ENCODE results near the gene PHYHD1. TPM values are rescaled to one million over a fixed set of nuclear protein-coding genes. Genes with fewer than 3 reads are reported as not detected.
A peak's percentile ranks its signal among the peaks of the same experiment; 100 is the strongest.

Gene PHYHD1
- total and polyA plus RNA-seq, 2 experiments from 2014 or later: 20.3 to 25.7 TPM

- H3K27ac ChIP-seq: peak overlapping the region; percentile 86
- no peaks in the 10 kb centered on the region for H4K20me1 ChIP-seq (ENCODE audit: insufficient read depth, poor library complexity, severe bottlenecking)
- H3K9me2 ChIP-seq (replicated peaks; ENCODE audit: insufficient read depth): no peaks in the 10 kb centered on the region
- no peak for TF ChIP-seq EZH2 (IDR thresholded peaks at IDR 0.05; ENCODE audit: borderline replicate concordance)
- TF ChIP-seq, protein P1, sequence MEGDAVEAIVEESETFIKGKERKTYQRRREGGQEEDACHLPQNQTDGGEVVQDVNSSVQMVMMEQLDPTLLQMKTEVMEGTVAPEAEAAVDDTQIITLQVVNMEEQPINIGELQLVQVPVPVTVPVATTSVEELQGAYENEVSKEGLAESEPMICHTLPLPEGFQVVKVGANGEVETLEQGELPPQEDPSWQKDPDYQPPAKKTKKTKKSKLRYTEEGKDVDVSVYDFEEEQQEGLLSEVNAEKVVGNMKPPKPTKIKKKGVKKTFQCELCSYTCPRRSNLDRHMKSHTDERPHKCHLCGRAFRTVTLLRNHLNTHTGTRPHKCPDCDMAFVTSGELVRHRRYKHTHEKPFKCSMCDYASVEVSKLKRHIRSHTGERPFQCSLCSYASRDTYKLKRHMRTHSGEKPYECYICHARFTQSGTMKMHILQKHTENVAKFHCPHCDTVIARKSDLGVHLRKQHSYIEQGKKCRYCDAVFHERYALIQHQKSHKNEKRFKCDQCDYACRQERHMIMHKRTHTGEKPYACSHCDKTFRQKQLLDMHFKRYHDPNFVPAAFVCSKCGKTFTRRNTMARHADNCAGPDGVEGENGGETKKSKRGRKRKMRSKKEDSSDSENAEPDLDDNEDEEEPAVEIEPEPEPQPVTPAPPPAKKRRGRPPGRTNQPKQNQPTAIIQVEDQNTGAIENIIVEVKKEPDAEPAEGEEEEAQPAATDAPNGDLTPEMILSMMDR (IDR thresholded peaks at IDR 0.05; ENCODE audit: poor library complexity): no peak
- no peak for TF ChIP-seq EZH2phosphoT487 (IDR thresholded peaks at IDR 0.05; ENCODE audit: low read depth, severe bottlenecking, unreplicated experiment)
- H3K79me2 ChIP-seq: peaks cover 48% of the 10 kb centered on the region
- H3K4me1 ChIP-seq (ENCODE audit: insufficient read depth): peaks cover 25% of the 10 kb centered on the region
- no peaks in the 10 kb centered on the region for H3K9me3 ChIP-seq (ENCODE audit: low read depth)
- no peaks in the 10 kb centered on the region for H3K36me3 ChIP-seq (replicated peaks; ENCODE audit: insufficient read depth, low read depth)
- H2AFZ ChIP-seq: no peak overlapping the region
- H3K4me2 ChIP-seq: peak overlapping the region; percentile 33
- no peaks in the 10 kb centered on the region for H3K27me3 ChIP-seq
- DNase-seq (ENCODE audit: low spot score): no peak
- no peak overlapping the region for H3K4me3 ChIP-seq
- 47% methylated on average over 7 of the region's 8 CpGs for WGBS (ENCODE audit: low lambda C conversion rate, missing lambda C conversion rate)
These were observed 9.2 kb upstream of the PHYHD1 start for GRCh38 chr9:128911529-128912035.

- Histone ChIP-seq H3K4me3 (no peak overlapping the region), H3K9me3 (ENCODE audit: low read depth) (no peaks in the 10 kb centered on the region), H3K9me2 (replicated peaks; ENCODE audit: insufficient read depth) (no peaks in the 10 kb centered on the region), H3K36me3 (replicated peaks; ENCODE audit: insufficient read depth, low read depth) (no peaks in the 10 kb centered on the region), H3K27ac (peak overlapping the region; percentile 86), H3K4me2 (peak overlapping the region; percentile 33), H4K20me1 (ENCODE audit: insufficient read depth, poor library complexity, severe bottlenecking) (no peaks in the 10 kb centered on the region), H3K27me3 (no peaks in the 10 kb centered on the region), H3K79me2 (peaks cover 48% of the 10 kb centered on the region), H2AFZ (no peak overlapping the region), H3K4me1 (ENCODE audit: insufficient read depth) (peaks cover 25% of the 10 kb centered on the region)
- whole genome bisulfite sequencing (ENCODE audit: low lambda C conversion rate, missing lambda C conversion rate): 70% methylated on average over 15 of the region's 15 CpGs
- TF ChIP-seq EZH2phosphoT487 (IDR thresholded peaks at IDR 0.05; ENCODE audit: low read depth, severe bottlenecking, unreplicated experiment) (no peak), EZH2 (IDR thresholded peaks at IDR 0.05; ENCODE audit: borderline replicate concordance) (no peak)
- TF ChIP-seq, protein P1 (IDR thresholded peaks at IDR 0.05; ENCODE audit: poor library complexity): no peak
- DNase-seq (ENCODE audit: low spot score): peak; percentile 55
These were observed 8.4 kb upstream of the PHYHD1 start for GRCh38 chr9:128912270-128912853.

GRCh38 chr9:128913048-128913900 is 7.5 kb upstream of the PHYHD1 start:
- TF ChIP-seq EZH2phosphoT487 (IDR thresholded peaks at IDR 0.05; ENCODE audit: low read depth, severe bottlenecking, unreplicated experiment): no peak
- TF ChIP-seq EZH2 (IDR thresholded peaks at IDR 0.05; ENCODE audit: borderline replicate concordance): no peak
- TF ChIP-seq, protein P1 (IDR thresholded peaks at IDR 0.05; ENCODE audit: poor library complexity): no peak
- H3K36me3 ChIP-seq (replicated peaks; ENCODE audit: insufficient read depth, low read depth): no peaks in the 10 kb centered on the region
- H3K79me2 ChIP-seq: peaks cover 47% of the 10 kb centered on the region
- H4K20me1 ChIP-seq (ENCODE audit: insufficient read depth, poor library complexity, severe bottlenecking): no peaks in the 10 kb centered on the region
- no peak for DNase-seq (ENCODE audit: low spot score)
- H3K4me1 ChIP-seq (ENCODE audit: insufficient read depth): peaks cover 25% of the 10 kb centered on the region
- no peaks in the 10 kb centered on the region for H3K9me3 ChIP-seq (ENCODE audit: low read depth)
- no peak overlapping the region for H3K4me2 ChIP-seq
- H3K4me3 ChIP-seq: no peak overlapping the region
- no peak overlapping the region for H2AFZ ChIP-seq
- H3K9me2 ChIP-seq (replicated peaks; ENCODE audit: insufficient read depth): no peaks in the 10 kb centered on the region
- peak overlapping the region; percentile 74 for H3K27ac ChIP-seq
- 88% methylated on average over 15 of the region's 15 CpGs for WGBS (ENCODE audit: low lambda C conversion rate, missing lambda C conversion rate)
- no peaks in the 10 kb centered on the region for H3K27me3 ChIP-seq

Measured in hepatocyte (in vitro differentiated cells).